Hypothalamus (tissue), 51 donors: Measurements from ENCODE around the gene PAK1.
A peak's percentile ranks its signal among the peaks of the same experiment; 100 is the strongest.

Source experiments
- DNase-seq, 51 donors: peaks; one replicate each; lab custom pipeline; 2025; lab: John Stamatoyannopoulos, UW

The PAK1 gene

DNA sequence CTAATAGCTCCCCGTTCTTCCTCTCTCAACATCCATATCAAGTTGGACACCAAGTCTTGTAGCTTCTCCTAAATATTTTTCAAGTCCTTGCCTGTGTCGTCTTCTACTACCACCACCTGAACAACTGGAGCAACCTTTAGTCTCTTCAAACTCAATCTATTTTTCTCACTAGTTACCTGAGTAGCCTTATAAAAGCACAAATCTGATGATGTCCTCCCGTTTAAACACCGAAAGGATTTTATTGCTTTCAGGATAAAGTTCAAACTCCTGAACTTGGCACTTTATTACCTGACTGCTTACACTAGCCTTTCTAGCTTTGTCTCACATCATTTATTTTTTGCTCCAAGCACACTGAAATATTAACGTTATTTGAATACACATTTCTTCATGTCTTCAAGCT is 1.3 kb upstream of the PAK1 start:
- DNase-seq = no peak

DNA sequence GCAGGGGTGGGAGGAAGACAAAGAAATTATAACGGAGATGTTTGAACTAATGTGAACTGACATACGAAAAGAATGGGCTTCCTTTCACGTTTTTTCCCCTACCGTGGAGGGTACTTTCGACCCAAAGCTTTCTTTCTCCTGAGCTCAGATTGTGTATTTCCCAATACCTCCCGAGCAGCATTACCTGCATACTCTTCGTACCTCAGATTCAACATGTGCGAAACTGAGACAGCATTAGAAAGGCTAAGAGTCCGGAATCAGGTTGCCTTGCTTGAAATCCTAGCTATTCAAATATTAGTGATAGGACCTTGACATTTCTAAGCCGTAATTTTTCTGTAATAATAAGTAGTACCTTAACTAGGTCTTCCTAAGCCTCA is 778 bp upstream of the PAK1 start:
- DNase-seq = no peak

DNA sequence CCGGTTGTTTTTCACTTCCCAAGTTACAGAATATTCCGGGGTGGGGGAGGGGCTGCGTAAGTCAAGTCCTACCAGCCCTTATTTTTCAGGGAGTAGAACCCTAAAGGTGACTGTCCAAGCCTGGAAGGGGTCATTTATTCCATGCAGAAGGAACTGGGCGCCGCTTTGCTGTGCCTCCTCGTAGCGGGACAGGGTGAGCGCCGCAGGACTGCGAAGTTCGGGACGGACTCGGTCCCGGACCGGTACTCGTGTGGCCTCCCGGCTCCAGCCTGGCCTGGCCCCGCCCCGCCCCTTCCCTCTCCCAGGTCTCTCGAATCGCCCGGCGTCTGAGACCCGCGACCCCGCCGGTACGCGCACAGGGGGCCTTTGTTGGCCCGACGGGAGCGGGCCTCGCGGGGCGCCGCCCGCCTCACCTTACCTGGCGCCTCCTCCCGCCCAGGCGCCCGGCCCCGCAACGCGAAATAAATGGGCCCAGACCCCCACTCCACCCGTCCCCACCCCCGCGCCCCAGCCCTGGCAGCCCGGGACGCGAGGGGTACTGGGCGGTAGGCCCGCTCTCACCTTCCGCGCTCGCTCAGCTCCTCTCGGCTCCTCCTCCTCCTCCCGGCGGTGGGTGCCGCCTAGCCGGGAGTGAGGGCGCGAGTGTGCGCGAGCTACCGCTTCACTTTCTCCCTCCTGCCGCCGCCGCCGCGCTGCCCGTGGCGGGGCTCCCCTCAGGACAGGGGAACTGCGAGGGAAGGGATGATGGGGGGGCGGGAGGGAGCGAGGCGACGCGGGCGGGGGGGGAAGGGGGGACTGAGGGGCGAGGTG is 698 bp downstream of the PAK1 start:
- DNase-seq = peak in 28 of 51 donors; percentile 10 to 80 (median 42)

DNA sequence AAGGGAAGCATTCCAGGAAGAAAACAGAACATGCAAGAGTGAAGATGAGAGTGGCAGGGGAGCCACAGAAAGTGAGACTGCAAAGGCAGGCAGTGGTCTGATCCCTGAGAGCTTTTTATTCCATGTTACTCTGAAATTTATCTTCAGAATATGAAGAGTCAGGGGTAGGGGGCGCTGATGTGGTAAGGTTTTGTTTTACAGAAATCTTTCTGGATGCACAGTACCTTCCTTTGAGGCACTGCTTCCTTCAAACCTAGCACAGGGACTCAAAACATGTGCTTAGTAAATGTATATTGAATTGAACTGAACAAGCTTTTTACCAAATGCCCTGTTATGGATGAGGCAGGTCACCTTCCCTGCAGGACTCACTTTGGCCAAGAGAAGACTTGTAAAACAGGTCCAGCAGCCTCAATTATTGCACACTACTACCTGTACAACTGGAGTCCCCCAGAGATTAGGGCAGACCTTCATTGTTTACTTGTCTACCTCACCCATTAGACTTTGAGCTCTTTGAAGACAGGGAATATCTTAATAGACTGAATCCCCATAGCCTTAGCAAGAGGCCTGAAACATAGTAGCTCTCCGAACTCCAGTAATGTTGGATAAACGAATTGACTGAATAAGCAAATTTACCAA is 2.2 kb downstream of the PAK1 start:
- DNase-seq = peak in 4 of 51 donors; percentile 8 to 52 (median 22)

DNA sequence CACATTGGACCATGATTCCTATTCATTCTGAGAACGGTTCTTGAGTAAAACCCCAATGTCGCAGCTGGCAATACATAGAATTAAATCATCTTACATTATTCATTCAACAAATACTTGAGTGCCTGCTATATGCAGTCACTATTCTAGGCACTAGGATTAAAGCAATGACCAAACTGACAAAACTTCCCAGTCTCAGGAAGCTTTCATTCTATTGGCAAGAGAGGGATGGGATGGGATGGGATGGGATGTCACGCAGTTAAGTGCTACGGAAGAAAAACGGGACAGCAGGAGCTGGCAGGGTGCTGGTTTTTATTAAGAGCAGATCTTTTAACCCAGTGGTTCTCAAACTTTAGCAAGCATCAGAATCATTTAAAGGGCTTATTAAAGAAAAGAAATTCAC is 2.9 kb downstream of the PAK1 start:
- no peak for DNase-seq

DNA sequence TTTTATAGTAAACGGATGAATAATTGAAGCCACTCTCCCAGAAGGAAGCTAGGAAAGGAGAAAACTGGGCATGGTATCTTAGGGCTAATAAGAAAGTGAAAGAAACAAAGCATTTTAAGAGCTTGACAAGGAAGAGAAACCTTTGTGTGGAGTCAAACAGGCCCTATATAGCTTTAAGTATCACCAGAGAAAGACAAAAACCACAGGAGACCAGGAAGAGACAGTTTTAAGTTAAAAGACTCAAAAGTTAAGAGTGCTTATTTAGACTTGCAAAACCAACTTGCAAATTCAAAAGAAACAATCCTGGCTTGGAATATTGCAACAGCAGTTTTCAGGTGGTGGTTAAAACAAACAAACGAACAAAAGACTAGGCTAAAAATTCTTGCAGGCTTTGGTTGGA is 3.4 kb downstream of the PAK1 start:
- DNase-seq = no peak

DNA sequence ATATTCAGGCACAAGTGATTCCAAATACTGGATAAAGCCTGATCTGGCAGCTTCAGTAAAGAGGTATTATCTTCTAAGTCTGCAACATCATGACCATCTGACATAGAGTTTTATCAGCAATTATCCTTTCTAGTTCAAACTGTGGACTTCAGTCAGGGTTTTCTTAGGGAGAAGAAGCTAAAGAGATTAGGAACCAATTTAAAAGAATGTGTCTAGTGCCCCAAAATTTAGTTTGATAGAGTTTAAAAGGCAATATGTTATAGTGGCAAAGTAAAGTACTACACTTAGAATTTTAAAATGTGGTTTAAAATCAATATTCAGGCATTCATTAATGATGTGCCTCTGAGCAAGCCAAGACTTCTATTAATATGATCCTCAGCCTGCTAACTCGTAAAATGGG is 5.4 kb downstream of the PAK1 start:
- DNase-seq = no peak

DNA sequence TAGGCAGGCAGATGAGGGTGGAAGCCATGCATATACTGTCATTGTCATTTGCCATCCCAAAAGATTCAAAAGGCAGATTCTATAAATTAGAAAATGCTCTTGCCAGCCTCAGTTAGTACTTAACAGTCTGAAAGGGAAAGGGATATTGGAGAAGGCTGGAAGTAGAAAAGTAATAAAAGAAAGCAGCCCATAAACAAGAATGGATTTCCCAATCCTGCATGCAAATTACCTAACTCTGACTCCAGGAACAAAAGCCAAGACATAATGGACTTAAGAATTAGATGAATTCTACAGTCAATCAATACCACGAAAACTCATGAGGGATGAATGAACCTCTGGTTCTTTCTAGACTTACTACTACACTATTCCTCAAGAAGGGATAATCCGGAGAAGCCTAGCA is 5.9 kb downstream of the PAK1 start:
- DNase-seq = no peak

DNA sequence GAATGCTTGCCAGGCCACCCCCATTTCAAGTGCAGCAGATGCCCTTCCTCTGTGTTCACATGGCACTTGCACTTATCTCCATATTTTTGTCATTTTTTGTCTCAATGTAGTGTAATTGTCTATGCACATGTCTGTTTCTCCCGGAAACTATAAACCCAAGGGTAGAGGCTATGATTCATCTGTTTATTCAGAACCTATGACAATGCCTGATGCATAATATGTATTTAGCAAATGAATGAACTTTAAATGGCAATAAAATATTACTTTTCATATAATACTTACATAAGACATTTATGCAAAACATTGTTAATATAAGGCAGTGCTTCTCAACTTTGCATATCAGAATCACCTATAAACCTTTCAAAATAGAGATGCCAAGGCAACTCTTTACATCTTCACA is 6.7 kb downstream of the PAK1 start:
- no peak for DNase-seq

DNA sequence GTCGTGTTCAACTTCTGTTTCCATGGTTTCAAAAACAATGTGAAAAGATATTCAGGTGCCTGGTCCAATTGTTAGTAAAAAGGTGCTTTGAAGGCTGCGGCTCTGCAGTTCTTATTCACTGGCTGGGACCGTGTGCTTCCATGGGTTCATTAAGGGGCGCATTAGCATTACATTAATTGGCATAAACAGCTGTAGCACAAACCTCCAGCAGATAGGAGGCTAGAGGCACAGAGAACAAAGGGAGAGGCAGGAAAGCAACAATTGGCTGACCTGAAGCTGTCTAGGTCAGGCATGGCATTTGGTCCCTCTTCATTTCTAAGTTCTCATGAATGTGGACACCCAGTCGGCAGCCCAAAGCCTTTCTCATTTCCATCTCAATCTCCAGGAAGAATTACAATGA is 16.6 kb downstream of the PAK1 start:
- DNase-seq = peak in 1 of 51 donors; percentile 45

DNA sequence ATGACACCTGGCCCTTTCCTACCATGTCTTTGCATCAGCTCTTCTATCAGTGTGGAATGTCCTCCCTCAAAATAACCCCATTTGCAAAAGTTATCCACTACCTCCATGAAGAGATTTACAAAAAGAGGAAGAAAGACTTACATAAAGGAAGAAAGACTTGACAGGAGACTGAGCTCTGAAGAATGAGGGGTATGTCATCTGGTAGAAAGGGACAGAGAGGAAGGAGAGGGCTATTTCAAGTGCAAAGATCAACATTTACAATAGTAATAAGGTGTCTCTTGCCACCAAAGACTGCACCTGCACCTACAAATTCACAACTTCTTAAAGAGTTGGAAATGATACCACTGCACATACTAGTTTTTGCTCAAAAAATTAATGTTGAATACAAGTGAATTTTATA is 18.2 kb downstream of the PAK1 start:
- DNase-seq = no peak

DNA sequence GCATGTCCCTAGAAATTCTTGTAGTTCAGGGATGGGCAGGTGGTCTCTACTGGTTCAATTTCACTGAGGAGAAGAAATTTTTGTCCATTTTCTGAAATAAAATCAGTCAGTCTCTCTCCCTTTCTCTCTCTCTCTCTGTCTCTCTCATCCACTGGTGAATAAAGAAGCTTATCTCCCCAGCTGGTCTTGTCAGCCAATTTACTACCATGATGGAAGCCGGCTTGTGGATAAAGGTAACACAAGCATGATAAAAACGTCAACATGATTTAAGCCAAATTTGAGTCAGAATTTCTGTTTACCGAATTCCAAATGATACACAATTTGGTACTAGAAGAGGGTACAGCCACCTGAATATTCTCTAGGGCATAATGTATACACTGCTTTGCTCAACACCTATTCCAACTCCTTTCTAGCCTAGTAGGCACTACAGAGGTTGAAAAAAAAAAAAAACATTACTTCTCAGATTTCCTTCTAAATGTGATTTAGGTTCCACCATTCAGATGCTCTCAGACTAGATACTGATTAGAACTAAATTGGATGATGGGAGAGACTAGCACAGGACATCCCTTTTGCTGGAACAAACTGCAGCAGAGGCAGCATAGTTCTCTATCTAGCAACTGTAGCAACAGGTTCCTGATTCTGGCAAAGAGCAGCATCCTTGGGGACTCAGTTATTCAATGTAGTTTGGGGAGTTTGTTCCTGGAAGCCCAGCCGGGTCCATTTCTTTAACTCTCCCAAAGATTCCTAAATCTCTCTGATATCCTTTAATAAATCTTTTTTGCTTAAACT is 18.8 kb downstream of the PAK1 start:
- no peak for DNase-seq

DNA sequence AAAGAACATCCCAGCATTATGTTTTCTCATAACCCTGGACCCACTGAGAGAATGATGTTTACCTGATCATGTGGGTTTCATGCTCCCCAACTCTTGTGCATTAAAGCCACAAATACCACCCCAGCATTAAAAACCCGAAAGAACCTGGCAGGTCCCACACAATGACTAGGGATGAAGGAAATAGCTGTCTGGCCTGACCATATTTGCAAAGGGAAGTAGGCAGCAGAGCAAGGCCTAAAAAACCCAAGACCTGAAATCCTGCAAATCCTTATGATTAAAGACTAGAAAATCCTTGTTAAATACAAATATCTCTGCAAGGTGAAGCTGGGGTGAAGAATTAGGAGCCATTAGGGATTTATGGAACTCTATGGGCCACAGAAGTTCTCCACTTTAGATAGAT is 23.7 kb downstream of the PAK1 start:
- no peak for DNase-seq

DNA sequence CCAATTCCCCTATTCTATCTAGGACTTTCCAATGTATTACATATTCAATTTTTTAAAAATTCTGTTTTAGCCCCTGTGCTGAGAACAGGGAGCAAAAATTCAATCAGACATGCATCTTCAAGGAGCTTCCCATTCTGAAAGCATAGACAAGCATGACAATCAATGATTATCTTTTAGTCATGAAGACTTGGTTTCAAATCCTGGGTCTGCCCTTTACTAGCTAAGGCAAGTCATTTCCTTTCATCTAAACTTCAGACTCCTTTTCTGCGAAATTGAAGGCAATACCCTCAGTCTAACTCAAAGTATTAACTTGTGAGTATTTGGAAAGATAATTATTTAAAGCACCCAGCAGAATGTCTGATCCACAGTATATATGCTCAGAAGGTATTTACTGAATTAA is 24.1 kb downstream of the PAK1 start:
- no peak for DNase-seq

DNA sequence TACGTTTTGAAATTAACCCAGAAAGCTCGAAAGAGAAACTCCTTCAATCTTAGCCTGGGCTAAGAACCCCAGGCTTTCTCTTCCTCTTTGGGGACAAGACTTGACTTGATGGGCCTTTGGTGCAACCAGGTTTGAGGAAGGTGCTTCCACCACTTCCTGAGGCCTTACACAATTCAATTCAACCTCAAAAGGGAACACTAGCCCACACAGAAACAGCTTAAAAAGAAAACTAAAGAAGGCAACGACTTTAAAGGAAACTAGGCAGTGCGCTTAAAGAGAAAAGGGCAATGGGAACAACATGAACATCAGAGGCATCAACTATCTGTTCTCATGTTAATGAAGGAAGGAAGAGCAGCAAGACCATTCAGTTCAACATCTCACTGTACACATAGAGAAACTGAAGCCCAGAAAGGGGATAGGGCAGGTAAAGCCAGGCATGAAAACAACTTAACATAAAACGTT is 24.8 kb downstream of the PAK1 start:
- DNase-seq = peak in 2 of 51 donors; percentile 6 to 21

DNA sequence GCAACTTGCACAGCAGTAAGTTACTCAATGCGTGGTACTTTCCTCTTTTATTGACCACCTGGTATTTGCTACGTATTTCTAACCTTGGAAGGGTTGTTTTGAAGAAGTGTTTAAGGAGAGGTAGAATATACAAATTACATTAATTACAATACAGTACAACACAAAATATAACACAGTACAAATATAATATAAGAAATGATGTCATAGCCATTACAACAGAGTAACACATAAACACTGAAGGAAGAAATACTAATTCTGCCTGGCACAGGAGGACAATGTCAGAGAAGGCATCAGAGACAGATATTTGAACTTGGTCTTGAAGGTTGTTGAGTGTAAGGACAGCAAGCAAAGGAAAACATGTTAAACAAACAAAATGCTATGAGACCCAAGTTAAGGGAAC is 25.6 kb downstream of the PAK1 start:
- no peak for DNase-seq

DNA sequence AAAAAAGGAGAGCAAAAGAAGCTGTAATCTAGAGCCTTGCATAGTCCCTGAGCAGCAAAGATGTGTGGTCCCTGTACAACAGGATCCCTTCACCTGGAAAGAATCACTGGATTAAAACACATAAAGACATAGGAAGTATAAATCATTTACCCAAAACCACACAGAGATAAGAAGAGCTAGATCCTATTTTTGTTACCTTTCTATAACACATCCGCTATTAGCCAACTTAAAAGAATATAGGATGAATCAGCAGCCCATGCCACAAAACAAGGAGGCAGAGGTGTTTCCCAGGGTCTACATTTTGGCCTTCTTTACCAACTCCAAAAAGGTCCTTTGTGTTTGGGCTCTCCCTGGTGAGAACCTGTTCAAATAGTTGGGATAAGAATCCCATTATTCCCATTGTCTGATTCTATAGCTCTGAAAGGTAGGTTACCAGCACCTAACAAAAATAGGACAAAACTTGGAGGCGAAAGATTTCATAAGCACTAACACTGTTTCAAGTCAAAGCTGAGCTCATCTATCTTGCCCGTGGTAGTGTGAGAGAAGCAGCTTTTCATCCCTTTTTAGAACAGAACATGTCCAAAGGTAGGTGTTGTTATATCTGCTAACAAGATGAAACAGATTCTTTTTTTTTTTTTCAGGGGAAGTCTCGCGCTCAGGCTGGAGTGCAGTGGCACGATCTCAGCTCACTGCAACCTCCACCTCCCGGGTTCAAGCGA is 26.8 kb downstream of the PAK1 start:
- no peak for DNase-seq

DNA sequence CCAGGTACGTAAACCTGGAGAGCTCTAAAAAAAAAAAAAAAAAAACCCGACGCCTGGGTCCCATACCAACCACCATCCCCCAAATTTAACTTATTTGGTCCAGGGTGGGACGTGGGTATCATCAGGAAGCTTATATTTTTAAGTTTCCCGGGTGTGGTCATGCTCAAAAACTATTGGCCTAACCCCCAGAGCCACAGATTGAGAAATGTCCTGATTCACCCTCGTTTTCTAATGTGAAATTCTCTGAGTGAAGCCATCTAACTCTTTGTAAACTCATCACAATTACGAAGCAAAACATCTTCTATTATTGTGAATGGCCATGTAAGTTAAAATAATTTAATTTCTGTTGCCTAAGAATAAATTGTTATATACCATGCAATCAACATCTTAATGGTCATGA is 29.6 kb downstream of the PAK1 start:
- no peak for DNase-seq

DNA sequence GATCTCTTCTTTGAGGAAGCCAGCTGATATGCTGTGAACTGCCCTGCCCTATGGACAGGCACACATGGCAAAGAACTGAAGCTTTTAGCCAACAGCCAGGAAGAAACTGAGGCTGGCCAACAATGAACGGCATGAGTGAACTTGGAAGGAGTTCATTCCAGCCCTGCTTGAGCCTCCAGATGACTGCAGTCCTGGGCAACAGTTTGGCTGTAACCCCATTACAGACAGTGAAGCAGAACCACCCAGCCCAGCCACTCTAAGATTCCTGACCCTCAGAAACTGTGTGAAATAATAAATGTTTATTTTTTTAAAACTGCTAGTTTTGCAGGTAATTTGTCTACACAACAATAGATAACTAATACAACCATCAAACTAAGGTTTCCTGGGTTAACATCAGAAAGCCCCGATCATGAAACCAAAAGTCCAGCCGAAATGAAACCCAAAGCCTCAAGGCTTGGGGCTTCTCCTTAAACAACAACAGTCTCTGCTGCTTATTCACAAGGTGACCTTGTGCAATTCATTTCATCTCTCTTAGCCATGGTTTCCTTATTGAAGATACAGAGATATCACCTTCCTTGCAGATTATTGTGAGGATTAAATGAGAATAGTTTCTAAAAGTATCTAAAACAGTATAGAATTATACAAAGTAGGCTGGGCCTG is 31.4 kb downstream of the PAK1 start:
- peak in 2 of 51 donors; percentile 6 for DNase-seq

DNA sequence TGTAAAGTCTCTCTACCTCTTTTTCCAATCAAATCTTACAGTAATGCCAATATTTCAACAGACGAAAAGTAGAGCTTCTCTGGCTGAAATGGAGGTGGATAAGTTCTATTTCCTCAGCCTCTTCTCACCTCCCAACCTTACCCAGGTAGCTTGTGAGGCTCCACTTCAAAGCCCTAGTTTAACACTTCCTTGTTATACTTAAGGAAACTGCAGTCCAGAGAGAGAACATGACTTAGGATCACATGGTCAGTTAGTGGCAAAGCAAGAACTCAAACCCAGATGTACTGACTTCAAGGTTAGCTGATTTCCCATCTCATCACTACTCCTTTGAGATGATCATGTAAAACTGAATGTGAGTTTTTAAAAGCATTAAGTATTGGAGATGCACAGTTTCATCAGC is 32.5 kb downstream of the PAK1 start:
- DNase-seq = no peak
